Endothelial cell (in vitro differentiated cells): ENCODE measurements around the gene PTF1A. TPM values are rescaled to one million over a fixed set of nuclear protein-coding genes. Genes with fewer than 3 reads are reported as not detected.

Source experiments
- DNase-seq: peaks from one replicate; pipeline ENCODE4 v3.0.0; 2021; ENCODE audit warnings: low spot score
- H3K27ac Mint-ChIP-seq: one replicate; pipeline ENCODE4 v1.8.0; 2021; ENCODE audit warnings: mixed read lengths, inconsistent platforms; ENCODE audit not compliant: unreplicated experiment
- H3K27me3 Mint-ChIP-seq: one replicate; pipeline ENCODE4 v1.8.0; 2021; ENCODE audit warnings: mild to moderate bottlenecking, moderate library complexity, mixed read lengths, inconsistent platforms; ENCODE audit not compliant: unreplicated experiment
- H3K36me3 Mint-ChIP-seq: one replicate; pipeline ENCODE4 v1.8.0; 2021; ENCODE audit warnings: mild to moderate bottlenecking, low read depth, mixed read lengths, inconsistent platforms; ENCODE audit not compliant: unreplicated experiment
- H3K4me1 Mint-ChIP-seq: one replicate; pipeline ENCODE4 v1.8.0; 2021; ENCODE audit warnings: mild to moderate bottlenecking, mixed read lengths, inconsistent platforms; ENCODE audit not compliant: unreplicated experiment
- H3K4me3 Mint-ChIP-seq: one replicate; pipeline ENCODE4 v1.8.0; 2021; ENCODE audit warnings: mild to moderate bottlenecking, mixed read lengths, inconsistent platforms; ENCODE audit not compliant: unreplicated experiment
- H3K9me3 Mint-ChIP-seq: one replicate; pipeline ENCODE4 v1.8.0; 2021; ENCODE audit warnings: mixed read lengths, inconsistent platforms; ENCODE audit not compliant: unreplicated experiment
- total RNA-seq: library from RNA; stranded (reverse); fragmentation: NEBNext Ultra II Directional; extraction: Animal tissue kit (Norgen Biotek cat#: 25700); gene quantifications from one replicate; pipeline ENCODE4 v1.2.1, GENCODE V29; 2021; ENCODE audit not compliant: unreplicated experiment
- TF ChIP-seq, protein P1 (sequence below): fragments of 200-600 bp; sonication (generic); IDR thresholded peaks from one replicate; pipeline ENCODE4 v1.5.0; 2021; ENCODE audit warnings: antibody characterized with exemption; ENCODE audit not compliant: unreplicated experiment

PTF1A gene
- total RNA-seq, 1 donor from 2014 or later, result not detected

DNA sequence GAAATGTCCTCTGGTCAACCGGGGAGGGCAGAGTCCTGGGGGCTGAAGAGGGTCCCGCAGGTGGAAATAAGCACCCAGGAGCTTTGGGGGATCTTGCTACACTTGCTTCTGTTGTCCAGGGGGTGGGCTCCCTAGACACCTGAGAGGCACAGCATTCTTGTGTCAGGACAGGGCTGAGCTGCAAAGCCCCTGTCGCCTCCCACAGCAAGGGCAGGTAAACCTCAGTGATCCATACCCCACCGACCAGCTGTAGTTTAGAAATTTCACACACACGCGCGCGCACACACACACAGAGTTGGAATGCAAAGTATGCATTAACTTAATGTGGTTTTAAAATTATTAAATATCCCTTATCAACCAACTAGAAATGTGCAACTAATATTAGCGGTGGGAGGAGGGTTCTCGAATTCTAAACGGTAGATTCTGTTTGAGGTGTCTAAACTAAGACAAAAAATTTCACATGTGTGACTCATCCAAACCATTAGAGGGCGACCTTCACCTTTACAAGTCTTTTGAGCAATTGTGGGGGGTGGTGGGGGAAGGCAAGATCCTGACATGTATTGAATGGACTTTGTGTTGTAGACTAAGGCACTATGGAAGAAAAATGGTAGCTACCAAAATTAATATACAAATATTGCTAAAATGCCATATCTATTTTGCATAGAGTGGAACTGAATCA lies 34.3 kb upstream of the PTF1A start:
- Mint-ChIP-seq H3K4me3 (no peak overlapping the region), H3K36me3 (no peaks in the 10 kb centered on the region), H3K27me3 (no peaks in the 10 kb centered on the region), H3K27ac (no peak overlapping the region), H3K4me1 (no peaks in the 10 kb centered on the region), H3K9me3 (no peaks in the 10 kb centered on the region)
- TF ChIP-seq, protein P1, sequence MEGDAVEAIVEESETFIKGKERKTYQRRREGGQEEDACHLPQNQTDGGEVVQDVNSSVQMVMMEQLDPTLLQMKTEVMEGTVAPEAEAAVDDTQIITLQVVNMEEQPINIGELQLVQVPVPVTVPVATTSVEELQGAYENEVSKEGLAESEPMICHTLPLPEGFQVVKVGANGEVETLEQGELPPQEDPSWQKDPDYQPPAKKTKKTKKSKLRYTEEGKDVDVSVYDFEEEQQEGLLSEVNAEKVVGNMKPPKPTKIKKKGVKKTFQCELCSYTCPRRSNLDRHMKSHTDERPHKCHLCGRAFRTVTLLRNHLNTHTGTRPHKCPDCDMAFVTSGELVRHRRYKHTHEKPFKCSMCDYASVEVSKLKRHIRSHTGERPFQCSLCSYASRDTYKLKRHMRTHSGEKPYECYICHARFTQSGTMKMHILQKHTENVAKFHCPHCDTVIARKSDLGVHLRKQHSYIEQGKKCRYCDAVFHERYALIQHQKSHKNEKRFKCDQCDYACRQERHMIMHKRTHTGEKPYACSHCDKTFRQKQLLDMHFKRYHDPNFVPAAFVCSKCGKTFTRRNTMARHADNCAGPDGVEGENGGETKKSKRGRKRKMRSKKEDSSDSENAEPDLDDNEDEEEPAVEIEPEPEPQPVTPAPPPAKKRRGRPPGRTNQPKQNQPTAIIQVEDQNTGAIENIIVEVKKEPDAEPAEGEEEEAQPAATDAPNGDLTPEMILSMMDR, result no peak
- DNase-seq, result no peak

DNA sequence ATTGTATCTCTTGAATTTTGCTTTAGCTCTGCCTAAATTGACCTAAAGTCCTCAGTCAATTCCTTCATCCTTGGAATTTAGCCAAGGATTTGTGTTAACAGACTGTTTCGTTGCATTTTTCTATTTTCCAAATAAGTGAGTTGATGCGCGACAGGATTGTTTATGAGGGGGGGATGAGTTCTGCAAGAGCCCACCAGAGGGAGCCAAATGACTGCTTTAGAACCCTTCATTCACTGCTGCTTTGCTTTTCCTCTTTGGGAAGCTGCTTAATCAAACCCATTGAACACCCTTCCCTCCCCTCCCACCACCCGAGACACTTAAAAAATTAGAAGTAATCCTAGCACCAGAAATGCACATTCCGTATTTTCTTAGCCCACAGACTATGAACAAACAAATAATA lies 33.7 kb upstream of the PTF1A start:
- H3K4me1 Mint-ChIP-seq, result no peaks in the 10 kb centered on the region
- no peak overlapping the region for H3K4me3 Mint-ChIP-seq
- DNase-seq, result peak; percentile 62
- TF ChIP-seq, protein P1, result peak; percentile 88
- no peaks in the 10 kb centered on the region for H3K36me3 Mint-ChIP-seq
- no peak overlapping the region for H3K27ac Mint-ChIP-seq
- no peaks in the 10 kb centered on the region for H3K9me3 Mint-ChIP-seq
- no peaks in the 10 kb centered on the region for H3K27me3 Mint-ChIP-seq

DNA sequence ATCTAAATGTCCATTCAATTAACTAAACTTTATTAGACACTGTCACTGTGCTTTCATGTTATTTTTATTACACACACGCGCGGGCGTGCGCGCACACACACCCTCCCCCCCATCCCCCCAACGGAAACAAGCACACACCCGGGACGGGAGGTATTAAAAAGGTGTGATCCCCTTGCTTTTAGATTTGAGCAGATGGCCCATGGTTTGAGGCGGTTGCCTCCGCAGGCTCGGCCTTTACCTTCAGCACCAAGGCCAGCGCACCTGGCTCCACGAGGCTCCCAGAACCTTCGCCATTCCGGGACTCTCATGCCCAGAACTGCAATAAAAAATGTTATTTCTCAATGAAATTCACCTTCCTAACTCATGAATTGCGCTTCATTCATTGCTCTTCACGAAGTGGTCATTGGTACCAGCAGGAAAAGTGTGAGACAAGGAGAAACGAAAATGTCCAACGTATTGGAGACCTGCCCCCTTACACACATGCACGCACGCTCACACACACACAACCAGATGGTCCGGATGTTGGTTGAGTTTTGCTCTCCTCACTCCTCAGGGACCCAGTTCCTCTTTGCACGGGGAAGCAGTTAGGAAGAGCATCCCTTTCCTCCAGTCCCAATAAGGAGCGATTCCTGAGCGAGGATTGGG lies 20.8 kb upstream of the PTF1A start:
- TF ChIP-seq, protein P1, result no peak
- H3K9me3 Mint-ChIP-seq, result no peaks in the 10 kb centered on the region
- peaks cover 24% of the 10 kb centered on the region for H3K27me3 Mint-ChIP-seq
- H3K36me3 Mint-ChIP-seq, result no peaks in the 10 kb centered on the region
- DNase-seq, result peak; percentile 74
- no peak overlapping the region for H3K27ac Mint-ChIP-seq
- H3K4me1 Mint-ChIP-seq, result peaks cover 8% of the 10 kb centered on the region
- no peak overlapping the region for H3K4me3 Mint-ChIP-seq

DNA sequence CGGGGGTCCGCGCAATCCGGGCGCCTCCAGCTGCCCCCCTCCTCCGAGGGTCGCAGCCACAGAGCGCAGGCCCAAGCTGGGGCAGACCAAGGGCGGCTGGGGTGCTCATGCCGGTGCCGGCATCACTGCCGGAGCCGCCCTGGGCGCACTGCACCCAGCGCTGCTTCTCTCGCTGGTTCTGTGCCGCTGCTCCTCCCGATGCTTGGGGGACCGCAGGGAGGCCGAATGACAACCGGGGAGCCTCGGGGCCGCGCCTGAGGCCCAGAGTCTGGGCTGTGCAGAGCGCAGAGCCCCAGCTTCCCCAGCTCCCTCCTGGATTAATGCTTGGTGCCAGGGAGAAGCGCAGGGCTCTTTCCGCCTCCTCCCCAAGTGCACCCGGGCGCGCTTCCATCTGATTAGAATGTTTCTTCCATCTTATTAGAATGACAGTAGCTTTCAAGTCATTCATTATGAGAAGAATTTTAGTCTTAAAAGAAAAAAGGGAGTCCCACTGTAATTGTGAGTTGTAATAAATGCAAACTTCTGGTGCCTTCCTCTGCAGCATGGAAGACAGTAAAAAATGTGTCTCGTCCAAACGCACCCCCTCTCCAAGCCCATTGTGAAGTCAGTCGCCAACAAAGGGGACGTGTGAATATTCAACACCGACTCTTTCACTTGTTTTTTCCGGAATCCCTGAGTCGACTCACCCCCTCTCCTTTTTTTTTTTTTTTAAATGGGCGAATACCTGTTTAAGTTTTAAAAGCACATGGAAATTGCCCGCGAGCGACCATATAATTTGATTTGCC lies 19.5 kb upstream of the PTF1A start:
- Mint-ChIP-seq H3K27ac (no peak overlapping the region), H3K27me3 (peaks cover 29% of the 10 kb centered on the region), H3K9me3 (no peaks in the 10 kb centered on the region), H3K36me3 (no peaks in the 10 kb centered on the region), H3K4me3 (no peak overlapping the region), H3K4me1 (peaks cover 8% of the 10 kb centered on the region)
- DNase-seq, result no peak
- TF ChIP-seq, protein P1, result no peak
